Activated CD4-positive, alpha-beta T cell treated with anti-CD3 and anti-CD28 coated beads, Interleukin-2, amount 50 U/mL, for 4 hours (primary cell): ENCODE measurements around the gene CCDC127.
"Not testable (repeated sequence)": the region's sequence is repeated elsewhere in the genome, so short reads cannot be mapped to it uniquely, and the experiment has no call there.

Experiments
- DNase-seq, 2 experiments: peaks; one replicate each; pipeline ENCODE4 v3.0.0-alpha.2; 2020

The CCDC127 gene

GRCh38 chr5:170971-171800 is 46.8 kb downstream of the CCDC127 start:
- no peak for DNase-seq

- no peak for DNase-seq
These were observed 48.2 kb downstream of the CCDC127 start for GRCh38 chr5:169728-170094.

DNA sequence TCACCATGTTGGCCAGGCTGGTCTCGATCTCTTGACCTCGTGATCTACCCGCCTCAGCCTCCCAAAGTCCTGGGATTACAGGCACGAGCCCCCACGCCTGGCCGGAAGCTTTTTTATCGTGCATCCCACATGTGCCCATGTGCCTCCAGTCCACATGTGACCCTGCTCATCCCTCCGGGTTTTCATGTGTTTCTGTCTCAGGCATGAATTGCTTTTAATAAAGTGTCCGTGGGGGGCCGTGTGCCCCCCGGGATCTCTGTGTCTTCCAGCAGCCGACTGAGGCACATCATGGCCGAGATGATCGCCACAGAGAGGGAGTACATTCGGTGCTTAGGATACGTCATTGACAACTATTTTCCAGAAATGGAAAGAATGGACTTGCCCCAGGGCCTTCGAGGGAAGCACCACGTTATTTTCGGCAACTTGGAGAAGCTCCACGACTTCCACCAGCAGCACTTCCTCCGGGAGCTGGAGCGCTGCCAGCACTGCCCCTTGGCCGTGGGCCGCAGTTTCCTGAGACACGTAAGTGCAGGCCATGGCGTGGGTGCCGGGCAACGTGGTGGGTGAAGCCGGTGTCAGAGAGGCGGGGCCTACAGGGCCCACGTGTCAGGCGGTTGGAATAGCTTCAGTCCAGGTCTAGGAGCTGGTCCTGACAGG is 48.8 kb downstream of the CCDC127 start:
- no peak for DNase-seq

DNA sequence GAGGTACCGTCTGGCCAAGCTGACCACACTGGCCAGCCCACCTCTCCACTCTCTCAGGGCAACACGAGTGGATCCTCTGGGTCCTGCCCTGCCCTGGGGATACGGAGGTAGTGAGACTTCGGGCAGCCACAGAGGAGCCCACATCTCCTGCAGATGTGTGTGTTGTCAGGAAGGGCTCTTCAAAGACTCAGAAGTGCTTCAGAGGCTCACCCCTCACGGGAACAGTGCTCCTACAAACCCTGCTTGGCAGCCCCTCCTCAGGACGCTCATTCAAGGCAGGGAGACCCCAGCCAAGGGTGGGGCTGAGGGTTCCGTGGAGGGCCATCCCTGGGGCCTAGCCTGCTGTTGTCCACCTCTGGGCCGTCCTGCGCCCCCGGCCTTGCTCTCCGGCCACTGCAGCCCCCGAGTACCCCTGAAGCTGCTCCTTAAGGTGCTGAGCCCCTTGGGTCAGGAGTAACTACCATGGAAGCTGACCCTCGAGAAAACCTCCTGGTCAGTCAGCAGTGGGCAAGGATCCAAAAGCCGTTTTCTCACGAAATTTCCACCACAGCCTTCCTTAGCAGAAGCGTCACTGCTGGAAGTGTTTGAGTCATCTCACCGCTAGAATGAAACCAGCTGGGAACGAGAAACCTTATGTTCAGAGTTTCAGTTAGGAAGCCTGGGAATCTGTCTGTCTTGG is 49.8 kb downstream of the CCDC127 start:
- DNase-seq = no peak

GRCh38 chr5:167511-167910 is 50.4 kb downstream of the CCDC127 start:
- no peak for DNase-seq

DNA sequence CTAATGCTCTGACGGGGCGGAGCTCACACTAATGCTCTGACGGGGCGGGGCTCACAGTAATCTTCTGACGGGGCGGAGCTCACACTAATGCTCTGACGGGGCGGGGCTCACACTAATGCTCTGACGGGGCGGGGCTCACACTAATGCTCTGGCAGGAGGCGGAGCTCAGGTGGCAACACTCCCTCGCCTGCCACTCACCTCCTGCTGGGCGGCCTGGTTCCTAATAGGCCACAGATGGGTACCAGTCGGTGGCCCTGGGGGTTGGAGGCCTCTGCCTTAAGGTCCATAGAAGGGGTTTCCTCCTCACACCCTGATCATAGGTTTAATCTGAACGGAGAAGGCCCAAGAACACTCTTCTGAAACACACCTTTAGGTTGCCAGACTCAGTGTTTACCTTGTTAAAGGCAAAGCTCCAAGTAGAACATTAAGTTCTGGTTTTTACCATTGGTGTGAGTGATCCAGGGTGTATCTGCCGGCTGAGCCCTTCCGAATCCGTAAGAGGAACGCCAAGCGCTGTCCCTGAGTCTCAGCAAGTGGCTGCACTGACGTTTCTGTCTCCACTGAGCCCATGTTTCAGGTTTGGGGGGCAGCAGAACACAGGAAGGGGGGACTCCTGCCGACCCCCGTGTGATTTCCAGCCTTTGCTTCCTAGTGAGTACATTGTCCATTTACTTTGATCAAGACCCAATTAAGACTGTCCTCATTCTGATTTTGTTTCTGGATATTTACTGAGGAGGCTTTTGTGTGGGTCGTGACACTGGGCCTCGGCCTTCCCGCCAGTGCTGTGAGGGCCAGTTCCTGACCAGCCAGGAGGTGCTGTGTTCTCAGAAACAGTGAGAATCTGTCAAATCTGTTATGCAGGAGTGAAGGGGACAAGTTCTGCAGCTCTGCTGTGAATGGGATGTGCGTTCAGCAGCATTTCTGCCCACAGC is 51.2 kb downstream of the CCDC127 start:
- DNase-seq = no peak

DNA sequence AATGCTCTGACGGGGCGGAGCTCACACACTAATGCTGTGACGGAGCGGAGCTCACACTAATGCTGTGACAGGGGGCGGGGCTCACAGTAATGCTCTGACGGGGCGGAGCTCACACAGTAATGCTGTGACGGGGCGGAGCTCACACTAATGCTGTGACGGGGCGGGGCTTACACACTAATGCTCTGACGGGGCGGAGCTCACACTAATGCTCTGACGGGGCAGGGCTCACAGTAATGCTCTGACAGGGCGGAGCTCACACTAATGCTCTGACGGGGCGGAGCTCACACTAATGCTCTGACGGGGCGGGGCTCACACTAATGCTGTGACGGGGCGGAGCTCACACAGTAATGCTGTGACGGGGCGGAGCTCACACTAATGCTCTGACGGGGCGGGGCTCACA is 53.2 kb downstream of the CCDC127 start:
- DNase-seq = not testable (repeated sequence)

DNA sequence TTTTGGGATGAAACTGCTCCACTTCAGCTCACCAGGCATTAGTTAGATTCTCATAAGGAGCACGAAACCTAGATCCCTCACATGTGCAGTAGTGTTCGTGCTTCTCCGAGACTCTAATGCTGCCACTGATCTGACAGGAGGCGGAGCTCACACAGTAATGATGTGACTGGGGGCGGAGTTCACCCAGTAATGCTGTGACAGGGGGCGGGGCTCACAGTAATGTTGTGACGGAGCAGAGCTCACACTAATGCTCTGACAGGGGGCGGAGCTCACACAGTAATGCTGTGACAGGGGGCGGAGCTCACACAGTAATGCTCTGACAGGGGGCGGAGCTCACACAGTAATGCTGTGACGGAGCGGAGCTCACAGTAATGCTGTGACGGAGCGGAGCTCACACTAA is 53.7 kb downstream of the CCDC127 start:
- DNase-seq = no peak

GRCh38 chr5:163841-164240 is 54.1 kb downstream of the CCDC127 start:
- no peak for DNase-seq

DNA sequence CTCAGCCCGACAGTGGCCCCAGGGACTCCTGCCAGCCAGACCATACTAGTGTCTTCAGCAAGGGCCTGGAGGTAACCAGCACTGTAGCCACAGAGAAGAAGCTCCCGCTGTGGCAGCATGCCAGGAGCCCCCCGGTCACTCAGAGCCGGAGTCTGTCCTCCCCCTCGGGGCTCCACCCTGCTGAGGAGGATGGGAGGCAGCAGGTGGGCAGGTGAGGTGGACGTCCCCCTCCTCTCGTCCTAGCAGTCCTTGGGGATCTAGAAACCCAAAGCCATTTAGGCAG is 54.7 kb downstream of the CCDC127 start:
- DNase-seq = no peak

- no peak for DNase-seq
These were observed 55.2 kb downstream of the CCDC127 start for GRCh38 chr5:162565-163337.

DNA sequence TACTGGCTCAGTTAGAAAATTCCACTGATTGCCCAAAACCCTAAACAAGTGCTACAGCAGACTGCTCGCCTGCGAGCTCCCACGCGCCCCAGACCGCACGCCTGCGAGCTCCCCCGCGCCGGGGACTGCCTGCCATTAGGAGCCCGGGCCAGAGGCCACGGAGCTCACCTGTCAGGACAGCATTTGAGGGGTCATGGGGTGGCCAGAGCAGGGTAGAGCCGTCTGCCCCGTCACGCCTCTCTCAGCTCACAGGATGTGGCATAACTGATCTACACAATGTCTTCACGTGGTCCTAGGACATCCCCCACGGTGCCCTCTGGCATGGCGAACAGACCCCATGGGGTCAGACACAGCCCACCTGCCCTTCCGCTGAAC is 55.8 kb downstream of the CCDC127 start:
- no peak for DNase-seq

DNA sequence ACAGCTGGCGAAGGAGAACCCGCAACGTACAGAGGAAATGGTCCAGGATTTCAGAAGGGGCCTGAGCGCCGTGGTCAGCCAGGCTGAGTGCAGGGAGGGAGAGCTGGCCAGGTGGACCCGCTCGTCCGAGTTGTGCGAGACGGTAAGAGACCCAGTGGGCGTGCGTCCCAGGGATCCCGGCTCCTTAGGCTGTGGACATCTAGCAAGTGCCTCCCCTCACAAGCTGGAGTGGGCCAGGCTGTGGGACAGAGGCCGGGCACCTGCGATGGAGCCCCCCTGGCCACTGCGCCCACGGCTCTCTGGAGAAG is 56.2 kb downstream of the CCDC127 start:
- DNase-seq = no peak

DNA sequence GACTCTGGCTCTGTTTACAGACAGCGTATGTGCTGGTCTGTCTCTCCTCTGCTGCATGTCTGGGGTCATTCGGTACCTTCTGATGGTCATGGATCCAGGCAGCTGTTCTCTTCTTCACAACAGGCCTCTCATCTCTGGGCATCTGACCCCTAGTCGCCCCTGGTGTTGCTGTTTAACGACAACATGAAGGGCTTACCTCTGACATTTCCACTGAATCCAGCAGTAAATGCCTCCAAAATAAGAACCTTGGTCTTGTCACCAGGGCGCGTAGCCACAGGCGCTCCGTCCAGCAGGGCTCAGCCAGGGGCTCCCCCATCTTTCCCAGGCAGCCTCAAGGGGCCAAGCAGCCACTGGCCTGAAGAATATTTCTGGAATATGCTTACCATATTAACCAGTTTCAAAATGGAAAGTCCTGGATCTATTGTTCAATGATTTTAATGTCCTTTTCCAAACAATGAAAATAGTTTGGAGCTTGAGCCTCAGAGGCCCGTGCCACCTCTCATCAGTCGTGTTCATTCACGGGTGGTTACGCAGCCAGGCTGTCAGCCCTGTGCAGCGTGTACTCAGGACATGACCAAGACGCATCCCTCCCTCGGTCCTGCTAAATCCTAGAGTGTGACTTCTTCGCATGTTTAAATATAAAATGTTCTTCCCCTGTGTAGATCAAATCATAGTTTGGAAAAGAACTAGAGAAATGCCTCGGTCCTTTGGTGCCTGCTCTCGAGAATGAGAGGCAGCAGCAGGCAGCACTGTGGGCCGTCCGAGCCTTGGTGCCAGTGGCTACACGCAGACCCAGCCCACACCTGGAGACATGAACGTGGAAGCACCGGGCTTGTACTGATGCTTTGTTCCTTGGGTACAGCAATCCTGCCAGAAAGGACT is 56.8 kb downstream of the CCDC127 start:
- no peak for DNase-seq

DNA sequence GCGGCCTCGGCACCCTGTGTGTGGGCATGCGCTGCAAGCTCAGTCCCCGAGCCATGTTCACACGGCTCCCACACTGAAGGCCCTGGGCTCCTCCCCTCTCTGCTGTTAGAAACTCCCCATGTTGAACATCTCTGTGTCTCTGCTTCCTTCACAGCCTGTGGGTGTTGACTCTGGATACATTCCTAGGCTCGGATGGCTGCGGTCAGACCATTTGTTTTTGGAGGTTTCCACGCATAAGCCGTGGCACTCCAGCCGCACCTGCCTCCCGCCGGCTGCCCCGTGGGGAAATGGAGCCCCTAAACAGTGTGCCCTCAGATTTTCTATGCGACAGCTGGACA is 57.8 kb downstream of the CCDC127 start:
- no peak for DNase-seq

DNA sequence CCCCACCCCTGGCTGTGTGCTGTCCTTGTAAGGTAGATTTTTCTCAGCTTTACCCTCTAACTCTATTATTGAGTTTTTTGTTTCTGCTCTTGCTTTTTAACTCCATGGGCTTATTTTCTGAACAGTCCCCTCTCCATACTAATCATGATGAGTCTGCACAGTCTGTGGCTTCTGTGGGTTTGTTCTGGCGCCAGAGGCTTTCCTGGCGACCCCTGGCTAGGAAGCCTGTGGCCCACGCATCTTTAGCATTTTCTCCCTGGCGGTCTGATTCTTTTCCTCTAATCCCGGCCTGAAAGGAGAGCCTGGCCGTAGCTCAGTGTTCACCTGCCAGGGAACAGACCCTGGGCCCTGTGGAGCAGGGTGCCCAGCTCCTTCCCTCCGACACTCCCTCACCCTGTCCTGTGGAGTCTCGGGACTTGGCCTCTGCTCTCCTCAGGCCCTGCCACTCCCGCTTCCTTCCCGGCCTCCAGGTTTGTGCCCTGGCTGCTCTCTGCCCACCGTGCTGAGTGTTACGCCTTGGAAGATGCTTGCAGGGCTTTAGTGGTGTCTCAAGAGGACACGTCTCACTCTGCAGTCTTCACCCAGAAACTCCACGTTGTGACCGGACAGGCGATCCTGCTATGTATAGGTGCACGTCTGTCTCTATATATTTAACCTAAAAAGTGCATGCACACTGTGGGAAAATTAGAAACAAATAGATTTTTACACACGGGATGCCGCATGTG is 58.3 kb downstream of the CCDC127 start:
- no peak for DNase-seq

GRCh38 chr5:158807-159447 is 59.0 kb downstream of the CCDC127 start:
- DNase-seq = no peak

DNA sequence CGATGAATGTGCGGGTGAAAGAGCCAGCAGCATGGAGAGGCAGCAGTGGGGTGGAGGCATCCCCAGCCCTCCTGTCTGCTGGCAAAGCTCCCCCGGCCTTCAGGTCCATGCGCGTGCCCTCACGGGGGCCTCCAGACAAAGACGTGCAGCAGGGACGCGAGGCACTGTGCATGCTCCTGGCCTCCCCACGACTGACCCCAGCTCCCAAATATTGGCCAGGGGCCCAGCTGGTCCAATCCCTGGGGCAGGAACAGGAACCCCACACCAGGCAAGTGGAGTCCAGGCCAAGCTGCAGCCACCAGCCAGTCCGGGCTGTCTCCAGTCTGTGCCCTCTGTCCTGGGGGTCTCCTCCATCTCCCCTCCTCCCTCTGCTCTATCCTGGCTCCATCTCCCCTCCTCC is 60.2 kb downstream of the CCDC127 start:
- DNase-seq = no peak

DNA sequence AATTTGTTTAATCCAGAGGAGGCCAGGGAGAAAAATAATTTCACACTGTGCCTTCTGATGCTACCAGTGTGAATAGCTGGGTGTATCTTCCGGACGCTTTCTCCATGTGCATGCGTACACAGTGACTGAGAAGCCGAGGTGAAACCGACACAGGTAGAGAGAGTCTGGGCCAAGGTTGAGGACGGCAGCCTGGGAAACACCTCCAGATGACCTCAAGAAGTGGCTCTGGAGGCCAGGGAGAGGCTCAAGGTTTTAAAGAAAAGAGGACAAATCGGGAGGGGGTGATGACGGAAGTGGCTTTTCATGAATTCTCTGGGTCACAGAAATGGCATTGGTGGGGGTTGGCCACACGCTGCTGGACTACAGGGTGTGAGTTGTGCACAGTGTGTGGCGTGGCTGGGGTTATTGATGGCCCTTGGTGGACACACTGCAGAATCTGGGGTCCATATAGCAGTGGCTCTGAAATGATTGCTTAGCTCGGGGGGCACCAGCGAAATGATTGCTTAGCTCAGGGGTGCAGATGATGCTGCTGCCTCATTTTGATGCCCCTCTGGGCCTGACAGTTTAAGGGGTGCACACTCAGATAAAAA is 60.7 kb downstream of the CCDC127 start:
- no peak for DNase-seq
